CD4-positive, alpha-beta T cell (primary cell): Measurements from ENCODE around the gene IL17REL. TPM values are rescaled to one million over a fixed set of nuclear protein-coding genes. Genes with fewer than 3 reads are reported as not detected.
"Not testable (repeated sequence)": the region's sequence is repeated elsewhere in the genome, so short reads cannot be mapped to it uniquely, and the experiment has no call there.

Source experiments
- ATAC-seq: fragments of 200-7000 bp; cut with Tn5 transposase; one replicate; pipeline ENCODE4 v1.10.0; 2022; ENCODE audit warnings: mild to moderate bottlenecking; ENCODE audit not compliant: poor library complexity
- CTCF ChIA-PET: fragments of 350-600 bp; sonication (Branson Sonifier 250); formaldehyde crosslinking; loops from one replicate; lab custom pipeline; 2021; ENCODE audit warnings: antibody characterized with exemption, inconsistent platforms; lab: Charles Lee
- POLR2A ChIA-PET: fragments of 350-600 bp; sonication (Branson Sonifier 250); formaldehyde crosslinking; loops from one replicate; lab custom pipeline; 2021; ENCODE audit warnings: antibody characterized with exemption, inconsistent platforms; lab: Charles Lee
- DNase-seq, 14 experiments: peaks; one replicate each; pipeline ENCODE4 v3.0.0-alpha.2; 2013 to 2020; ENCODE audit warnings: mixed read lengths in 2 of 14
- H3K27ac ChIP-seq, 2 donors: one replicate each; pipeline versions ENCODE4 v1.5.1 to v1.7.0; 2013; ENCODE audit warnings: low read length in 2 of 2, low read depth in 1 of 2, mild to moderate bottlenecking in 1 of 2
- H3K27me3 ChIP-seq, 2 experiments: 1 replicate in 1 of 2; 2 replicates in 1 of 2; pipeline versions ENCODE4 v1.6.1 to v1.7.0; 2013; ENCODE audit warnings: low read length in 2 of 2, control low read depth in 1 of 2, mild to moderate bottlenecking in 1 of 2, moderate library complexity in 1 of 2; ENCODE audit not compliant: insufficient read depth in 2 of 2, control insufficient read depth in 1 of 2
- H3K36me3 ChIP-seq: one replicate; pipeline ENCODE4 v1.6.1; 2013; ENCODE audit warnings: low read length, control low read depth; ENCODE audit not compliant: insufficient read depth
- H3K4me1 ChIP-seq: one replicate; pipeline ENCODE4 v1.6.1; 2013; ENCODE audit warnings: low read length, control low read depth; ENCODE audit not compliant: insufficient read depth
- H3K4me3 ChIP-seq: one replicate; pipeline ENCODE4 v1.5.1; 2013; ENCODE audit warnings: mild to moderate bottlenecking, low read length, moderate library complexity
- H3K9me3 ChIP-seq, 2 experiments: 1 replicate in 1 of 2; 2 replicates in 1 of 2; pipeline versions ENCODE4 v1.6.1 to v1.7.0; 2013; ENCODE audit warnings: low read length in 2 of 2, mild to moderate bottlenecking in 2 of 2, control low read depth in 1 of 2, moderate library complexity in 1 of 2; ENCODE audit not compliant: control insufficient read depth in 1 of 2, insufficient read depth in 1 of 2
- H3K27ac Mint-ChIP-seq: one replicate; pipeline ENCODE4 v1.8.0; 2020; ENCODE audit warnings: mixed read lengths
- H3K27me3 Mint-ChIP-seq: one replicate; pipeline ENCODE4 v1.8.0; 2021; ENCODE audit warnings: mixed read lengths
- H3K36me3 Mint-ChIP-seq: one replicate; pipeline ENCODE4 v1.8.0; 2021; ENCODE audit warnings: low read depth, mixed read lengths
- H3K4me1 Mint-ChIP-seq: one replicate; pipeline ENCODE4 v1.8.0; 2021; ENCODE audit warnings: low read depth, mixed read lengths
- H3K4me3 Mint-ChIP-seq: one replicate; pipeline ENCODE4 v1.8.0; 2020; ENCODE audit warnings: mild to moderate bottlenecking, mixed read lengths
- H3K9me3 Mint-ChIP-seq: one replicate; pipeline ENCODE4 v1.8.0; 2020; ENCODE audit warnings: mixed read lengths
- intact Hi-C, 2 experiments: fragments of 100-400 bp; cut with DNase I in 1 of 2; cut with micrococcal nuclease in 1 of 2; formaldehyde crosslinking; loops; one replicate each; pipeline versions ENCODE4 v1.15.1 to v1.9.0; 2023 to 2025; cut with DNase I, micrococcal nuclease
- total RNA-seq, 174 experiments: library from RNA in 2 of 174; stranded (reverse) in 2 of 174; gene quantifications; one replicate each; pipeline ENCODE4 v1.2.3 and lab custom pipeline; 2021 to 2026
- TF ChIP-seq, protein P1 (sequence below): fragments of 200-600 bp; IDR thresholded peaks from one replicate; pipeline ENCODE4 v1.8.0; 2022; ENCODE audit warnings: antibody characterized with exemption, mild to moderate bottlenecking

The IL17REL gene
- total RNA-seq, 2 experiments from 2014 or later, result not detected

DNA sequence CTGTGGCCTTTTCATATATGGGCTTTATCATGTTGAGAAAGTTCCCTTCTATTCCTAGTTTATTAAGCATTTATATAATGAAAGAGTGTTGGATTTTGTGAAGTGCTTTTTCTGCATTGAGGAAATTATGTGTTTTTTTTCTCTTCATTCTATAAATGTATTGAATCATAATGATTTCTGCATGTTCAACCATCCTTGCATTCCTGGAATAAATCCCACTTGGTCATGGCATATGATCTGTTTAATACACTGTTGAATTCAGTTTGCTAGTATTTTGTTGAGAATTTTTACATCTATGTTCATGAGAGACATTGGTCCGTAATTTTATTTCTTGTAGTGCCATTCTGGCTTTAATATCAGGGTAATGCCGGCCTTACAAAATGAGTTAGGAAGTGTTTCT lies 26.2 kb downstream of the IL17REL start:
- TF ChIP-seq, protein P1, sequence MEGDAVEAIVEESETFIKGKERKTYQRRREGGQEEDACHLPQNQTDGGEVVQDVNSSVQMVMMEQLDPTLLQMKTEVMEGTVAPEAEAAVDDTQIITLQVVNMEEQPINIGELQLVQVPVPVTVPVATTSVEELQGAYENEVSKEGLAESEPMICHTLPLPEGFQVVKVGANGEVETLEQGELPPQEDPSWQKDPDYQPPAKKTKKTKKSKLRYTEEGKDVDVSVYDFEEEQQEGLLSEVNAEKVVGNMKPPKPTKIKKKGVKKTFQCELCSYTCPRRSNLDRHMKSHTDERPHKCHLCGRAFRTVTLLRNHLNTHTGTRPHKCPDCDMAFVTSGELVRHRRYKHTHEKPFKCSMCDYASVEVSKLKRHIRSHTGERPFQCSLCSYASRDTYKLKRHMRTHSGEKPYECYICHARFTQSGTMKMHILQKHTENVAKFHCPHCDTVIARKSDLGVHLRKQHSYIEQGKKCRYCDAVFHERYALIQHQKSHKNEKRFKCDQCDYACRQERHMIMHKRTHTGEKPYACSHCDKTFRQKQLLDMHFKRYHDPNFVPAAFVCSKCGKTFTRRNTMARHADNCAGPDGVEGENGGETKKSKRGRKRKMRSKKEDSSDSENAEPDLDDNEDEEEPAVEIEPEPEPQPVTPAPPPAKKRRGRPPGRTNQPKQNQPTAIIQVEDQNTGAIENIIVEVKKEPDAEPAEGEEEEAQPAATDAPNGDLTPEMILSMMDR, result no peak
- Mint-ChIP-seq H3K4me1 (peaks cover 6% of the 10 kb centered on the region), H3K4me3 (no peak overlapping the region), H3K27ac (no peak overlapping the region), H3K9me3 (peaks cover 11% of the 10 kb centered on the region), H3K27me3 (peaks cover 32% of the 10 kb centered on the region), H3K36me3 (peaks cover 4% of the 10 kb centered on the region)
- Histone ChIP-seq H3K27ac (no peak overlapping the region), H3K27me3 (peaks cover 13 to 15% of the 10 kb centered on the region in 2 experiments), H3K4me3 (no peak overlapping the region), H3K9me3 (peaks cover 15 to 19% of the 10 kb centered on the region in 2 experiments), H3K36me3 (no peaks in the 10 kb centered on the region), H3K4me1 (peaks cover 15% of the 10 kb centered on the region)
- no peak for DNase-seq
- CTCF ChIA-PET, result interaction anchor here (2.3 kb wide), 1 partner anchor 56 kb away, joined by 8 read pairs; no protein-coding TSS in a partner anchor
- ATAC-seq, result no peak
- POLR2A ChIA-PET, result no interaction called here
- intact Hi-C loops, result loop anchor here in 1 of 2 experiments (10.0 kb wide), 1 partner anchor 48 kb away; no protein-coding TSS in a partner anchor

DNA sequence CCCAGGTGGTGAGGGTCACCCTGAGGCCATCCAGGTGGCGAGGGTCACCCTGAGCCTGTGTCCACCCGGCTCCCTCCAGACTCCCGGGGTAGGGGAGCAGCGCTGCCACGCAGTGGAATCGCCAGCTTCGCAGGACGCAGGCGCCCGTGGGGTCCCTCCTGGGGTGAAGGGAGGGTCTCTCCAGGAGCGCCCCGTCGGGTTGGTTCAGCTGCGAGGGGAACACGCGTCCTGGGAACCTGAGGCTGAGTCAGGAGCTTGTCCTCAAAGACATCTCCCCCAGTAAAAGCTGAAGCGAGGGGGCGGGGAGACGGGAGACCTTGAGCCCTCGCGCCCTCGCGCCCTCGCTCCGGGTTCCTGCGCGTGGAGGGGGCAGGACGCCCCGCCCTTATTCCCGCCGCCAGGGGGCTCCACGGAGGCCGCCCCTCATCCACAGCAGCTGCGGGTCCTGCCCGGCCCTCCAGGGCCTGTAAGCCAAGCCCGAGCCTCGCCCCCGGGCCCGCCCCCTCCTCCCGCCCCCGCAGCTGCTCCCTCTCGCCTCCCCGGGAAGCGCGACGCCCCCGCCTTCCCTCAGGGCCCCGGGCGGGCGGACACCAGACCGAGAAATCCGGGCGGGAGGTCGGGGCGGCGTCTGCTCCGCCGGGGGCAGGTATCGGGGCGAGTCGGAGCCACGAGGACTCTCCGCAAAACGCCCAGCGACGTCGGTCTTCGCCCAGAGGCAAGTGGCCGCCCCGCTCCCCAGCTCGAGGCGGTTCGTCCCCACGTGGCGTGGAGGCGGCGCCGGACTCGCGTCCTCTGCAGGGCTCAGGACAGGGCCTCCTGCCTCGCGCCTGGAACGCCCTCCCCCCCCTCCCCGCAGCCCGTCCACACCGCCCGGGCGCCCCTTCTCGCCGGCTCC lies 29.2 kb downstream of the IL17REL start:
- no peak overlapping the region for H3K4me3 Mint-ChIP-seq
- Histone ChIP-seq H3K4me1 (peaks cover 15% of the 10 kb centered on the region), H3K27ac (no peak overlapping the region), H3K9me3 (peaks cover 5 to 15% of the 10 kb centered on the region in 2 experiments), H3K36me3 (no peaks in the 10 kb centered on the region), H3K27me3 (peaks cover 13 to 15% of the 10 kb centered on the region in 2 experiments), H3K4me3 (peak overlapping the region; percentile 12)
- no peak overlapping the region for H3K27ac Mint-ChIP-seq
- H3K27me3 Mint-ChIP-seq, result peaks cover 41% of the 10 kb centered on the region
- peaks cover 5% of the 10 kb centered on the region for H3K9me3 Mint-ChIP-seq
- peaks cover 8% of the 10 kb centered on the region for H3K36me3 Mint-ChIP-seq
- intact Hi-C loops, result loop anchor here (2.0 to 10.0 kb wide), 2 partner anchors 19 to 51 kb away; no protein-coding TSS in a partner anchor
- H3K4me1 Mint-ChIP-seq, result peaks cover 11% of the 10 kb centered on the region
- ChIA-PET CTCF (interaction anchor here (0.6 to 1.6 kb wide), 6 partner anchors 10 to 53 kb away, joined by 3 to 8 read pairs (median 4); no protein-coding TSS in a partner anchor), POLR2A (interaction anchor here (1.2 to 1.6 kb wide), 2 partner anchors 23 to 50 kb away, joined by 4 to 5 read pairs; partner anchors contain the start of gene PIM3)
- peak in 6 of 14 experiments; percentile 39 to 79 (median 60) for DNase-seq
- TF ChIP-seq, protein P1, result peak; percentile 57
- peak; percentile 94 for ATAC-seq

DNA sequence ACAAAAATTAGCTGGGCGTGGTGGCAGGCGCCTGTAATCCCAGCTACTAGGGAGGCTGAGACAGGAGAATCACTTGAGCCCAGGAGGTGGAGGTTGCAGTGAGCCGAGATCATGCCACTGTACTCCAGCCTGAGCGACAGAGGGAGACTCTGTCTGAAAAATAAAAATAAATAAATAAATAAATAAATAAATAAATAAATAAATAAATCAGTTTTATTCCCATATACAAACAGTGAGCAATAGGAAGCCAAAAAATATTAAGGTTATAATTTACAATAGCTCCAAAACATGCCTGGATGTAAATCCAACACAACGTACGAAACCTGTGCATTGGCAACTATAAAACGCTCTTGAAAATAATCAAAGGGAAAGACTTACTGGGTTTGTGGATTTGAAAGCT lies 30.8 kb downstream of the IL17REL start:
- H3K36me3 ChIP-seq, result not testable (repeated sequence)
- peaks cover 13% of the 10 kb centered on the region for H3K4me1 Mint-ChIP-seq

More for the DNA sequence above, 30.8 kb downstream of the IL17REL start:
- H3K27ac ChIP-seq, H3K36me3 Mint-ChIP-seq, ATAC-seq, H3K4me3 ChIP-seq, DNase-seq, H3K4me3 Mint-ChIP-seq, H3K9me3 Mint-ChIP-seq, POLR2A ChIA-PET, H3K27ac Mint-ChIP-seq: not testable (repeated sequence)
- Histone ChIP-seq H3K4me1 (peaks cover 16% of the 10 kb centered on the region), H3K9me3 (peaks cover 5 to 14% of the 10 kb centered on the region in 2 experiments), H3K27me3 (peaks cover 13 to 15% of the 10 kb centered on the region in 2 experiments)
- CTCF ChIA-PET, result interaction anchor here (1.4 to 1.8 kb wide), 2 partner anchors 49 to 51 kb away, joined by 4 to 6 read pairs; no protein-coding TSS in a partner anchor
- peaks cover 40% of the 10 kb centered on the region for H3K27me3 Mint-ChIP-seq
- intact Hi-C loops, result loop anchor here (2.0 to 10.0 kb wide), 2 partner anchors 17 to 53 kb away; no protein-coding TSS in a partner anchor
